Measurements from ENCODE around the gene PROCA1. TPM values are rescaled to one million over a fixed set of nuclear protein-coding genes. Genes with fewer than 3 reads are reported as not detected.

The PROCA1 gene
- total and polyA plus RNA-seq, 2 of the 8 experiments (the other 6 are each of a cell fraction or from before 2014, with no cell fraction given) = 21.2 to 26.3 TPM

DNA sequence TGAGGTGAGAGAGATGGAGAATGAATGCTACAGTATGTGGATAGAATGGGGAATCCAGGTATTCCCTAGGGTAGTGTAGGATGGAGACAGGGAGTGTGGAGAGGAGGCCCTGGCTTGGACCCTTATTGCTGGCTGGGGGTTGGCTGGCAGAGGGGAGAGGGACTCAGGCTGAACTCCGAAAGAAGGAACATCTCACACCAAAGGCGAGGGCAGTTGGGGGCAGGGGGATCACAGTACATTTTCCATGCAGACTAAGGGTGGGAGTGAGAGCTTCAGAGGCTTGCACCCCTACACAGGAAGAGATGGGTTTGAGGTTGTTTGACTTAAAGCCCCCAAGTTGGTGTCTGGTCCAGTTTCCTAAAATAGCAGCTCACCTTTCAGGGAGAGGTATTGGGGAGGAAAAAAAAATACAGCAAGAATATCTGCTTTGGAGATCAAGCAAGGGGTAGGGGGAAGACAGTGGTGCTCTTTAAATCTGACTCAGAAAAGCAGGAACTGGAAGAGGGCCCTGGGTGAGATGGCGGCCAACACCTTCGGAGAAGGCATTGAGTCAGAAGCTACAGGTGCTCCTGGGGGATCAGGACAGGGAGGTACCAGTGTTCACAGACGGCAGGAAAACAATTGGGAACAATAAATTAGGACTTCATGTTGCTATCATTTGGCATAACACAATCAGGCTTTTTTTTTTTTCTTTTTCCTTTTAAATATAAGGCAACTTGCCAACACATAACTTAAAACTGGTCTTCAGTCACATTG lies 44.5 kb upstream of the PROCA1 start:
- Histone ChIP-seq H3K9me3 (ENCODE audit: insufficient read depth in 2 of 2, low read depth in 1 of 2, low read length in 1 of 2) (no peaks in the 10 kb centered on the region), H3K79me1 (ENCODE audit: low read depth, low read length) (no peaks in the 10 kb centered on the region; the same call in 1 of the 2 replicates), H3K79me2 (ENCODE audit: control insufficient read depth in 1 of 2, insufficient read depth in 2 of 2, low read length in 2 of 2) (peaks cover 0 to 3% of the 10 kb centered on the region in 2 experiments; a peak in 1 of 4 replicates), H3K14ac (ENCODE audit: insufficient read length) (no peak overlapping the region), H4K5ac (ENCODE audit: insufficient read length, low read depth, low read length) (no peak overlapping the region), H3K4me2 (ENCODE audit: insufficient read depth in 1 of 2, low read depth in 2 of 2, low read length in 2 of 2) (no peak overlapping the region), H3K18ac (ENCODE audit: extremely low read depth, low read length) (no peak overlapping the region), H2AFZ (ENCODE audit: low read length) (no peak overlapping the region), H2AK5ac (ENCODE audit: low read depth, low read length) (no peak overlapping the region), H3K4me3 (ENCODE audit: extremely low read depth in 1 of 4, insufficient read depth in 2 of 4, low read depth in 3 of 4, low read length in 4 of 4) (no peak overlapping the region), H4K8ac (ENCODE audit: extremely low read depth, insufficient read depth, low read length) (no peak overlapping the region), H4K20me1 (replicated peaks in 1 of 2; ENCODE audit: control insufficient read depth in 1 of 2, insufficient read depth in 2 of 2, low read length in 2 of 2) (peaks cover 0 to 4% of the 10 kb centered on the region in 2 experiments), H3K27ac (ENCODE audit: low read depth, low read length) (no peak overlapping the region), H3K23ac (ENCODE audit: insufficient read length) (no peak overlapping the region), H2BK12ac (ENCODE audit: low read depth, low read length) (no peak overlapping the region), H3K4ac (replicated peaks; ENCODE audit: insufficient read length, low read depth, low read length) (no peak overlapping the region), H4K91ac (replicated peaks; ENCODE audit: insufficient read length, low read length) (no peak overlapping the region), H3K9ac (replicated peaks in 1 of 4; ENCODE audit: extremely low read depth in 1 of 4, low read depth in 3 of 4, low read length in 3 of 4) (no peak overlapping the region; a peak in 1 of 7 replicates), H3K23me2 (ENCODE audit: low read depth, low read length) (no peaks in the 10 kb centered on the region), H2BK20ac (ENCODE audit: low read length) (no peak overlapping the region), H2BK15ac (ENCODE audit: low read length) (no peak overlapping the region), H2BK5ac (ENCODE audit: low read depth, low read length) (no peak overlapping the region), H3K36me3 (ENCODE audit: control insufficient read depth in 2 of 4, insufficient read depth in 4 of 4, low read length in 3 of 4) (peaks cover 17 to 37% (median 22%) of the 10 kb centered on the region in 4 experiments), H3K4me1 (replicated peaks in 1 of 4; ENCODE audit: control insufficient read depth in 3 of 4, insufficient read depth in 4 of 4, low read length in 3 of 4) (peaks cover 3 to 11% (median 5%) of the 10 kb centered on the region in 4 experiments; a peak in 6 of 7 replicates), H3K27me3 (replicated peaks in 1 of 4; ENCODE audit: control insufficient read depth in 3 of 4, extremely low read depth in 1 of 4, insufficient read depth in 3 of 4, low read length in 3 of 4) (no peaks in the 10 kb centered on the region), H2BK120ac (replicated peaks; ENCODE audit: low read depth, low read length) (no peak overlapping the region), H3K56ac (replicated peaks; ENCODE audit: insufficient read length, low read depth, low read length) (no peak overlapping the region)
- ChIA-PET CTCF (ENCODE audit: partially characterized antibody) (interaction anchor here (0.8 to 2.9 kb wide), 5 partner anchors 12 to 123 kb away, joined by 3 to 9 read pairs (median 3); partner anchors contain the start of gene TLCD1), POLR2A (ENCODE audit: partially characterized antibody) (interaction anchor here (0.7 to 9.7 kb wide), 12 partner anchors 9 to 281 kb away, joined by 3 to 134 read pairs (median 5); partner anchors contain the start of genes FLOT2, RPL23A and TRAF4)
- no peak for DNase-seq (ENCODE audit: low read depth in 1 of 2, low spot score in 2 of 2)
- no peak for FAIRE-seq
- WGBS, 2 experiments (ENCODE audit: extremely low coverage in 1 of 2, insufficient coverage in 1 of 2, insufficient read length in 1 of 2, insufficient replicate concordance in 2 of 2, low coverage in 1 of 2, low lambda C conversion rate in 2 of 2, missing lambda C conversion rate in 1 of 2) = 94% methylated on average over 5 of the region's 5 CpGs; no CpG with 5 or more reads in 1 of the 2 experiments
